Measurements from ENCODE around the gene OR13C5. TPM values are rescaled to one million over a fixed set of nuclear protein-coding genes. Genes with fewer than 3 reads are reported as not detected.
"Not testable (repeated sequence)": the region's sequence is repeated elsewhere in the genome, so short reads cannot be mapped to it uniquely, and the experiment has no call there.

The OR13C5 gene
- total and polyA plus RNA-seq, 10 donors: 0.70 TPM; not detected in 9

DNA sequence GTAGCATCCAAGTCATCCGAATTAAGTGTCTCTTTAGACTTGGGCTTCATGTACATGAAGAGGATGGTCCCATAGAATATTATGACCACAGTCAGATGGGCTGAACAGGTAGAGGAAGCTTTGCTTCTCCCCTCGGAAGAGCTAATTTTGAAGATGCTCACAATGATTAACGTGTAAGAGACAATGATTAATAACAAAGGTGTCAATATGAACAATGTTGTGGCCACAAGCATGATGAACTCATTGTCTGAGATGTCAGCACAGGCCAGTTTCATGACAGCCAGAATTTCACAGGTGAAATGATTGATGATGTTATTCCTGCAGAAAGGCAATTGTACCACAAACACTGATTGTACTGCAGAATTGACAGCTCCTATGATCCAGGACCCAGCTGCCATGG is 5.6 kb upstream of the OR13C5 start:
- H3K9me3 ChIP-seq: no peaks in the 10 kb centered on the region
- H3K4me3 ChIP-seq: no peak overlapping the region
- H3K4me1 ChIP-seq: no peaks in the 10 kb centered on the region
- WGBS, 5 donors: 70 to 83% (median 78%) methylated on average over 3 of the region's 3 CpGs
- TF ChIP-seq POLR2AphosphoS5 (IDR thresholded peaks at IDR 0.05) (no peak), POLR2A (IDR thresholded peaks at IDR 0.05) (no peak)
- TF ChIP-seq, protein P1, sequence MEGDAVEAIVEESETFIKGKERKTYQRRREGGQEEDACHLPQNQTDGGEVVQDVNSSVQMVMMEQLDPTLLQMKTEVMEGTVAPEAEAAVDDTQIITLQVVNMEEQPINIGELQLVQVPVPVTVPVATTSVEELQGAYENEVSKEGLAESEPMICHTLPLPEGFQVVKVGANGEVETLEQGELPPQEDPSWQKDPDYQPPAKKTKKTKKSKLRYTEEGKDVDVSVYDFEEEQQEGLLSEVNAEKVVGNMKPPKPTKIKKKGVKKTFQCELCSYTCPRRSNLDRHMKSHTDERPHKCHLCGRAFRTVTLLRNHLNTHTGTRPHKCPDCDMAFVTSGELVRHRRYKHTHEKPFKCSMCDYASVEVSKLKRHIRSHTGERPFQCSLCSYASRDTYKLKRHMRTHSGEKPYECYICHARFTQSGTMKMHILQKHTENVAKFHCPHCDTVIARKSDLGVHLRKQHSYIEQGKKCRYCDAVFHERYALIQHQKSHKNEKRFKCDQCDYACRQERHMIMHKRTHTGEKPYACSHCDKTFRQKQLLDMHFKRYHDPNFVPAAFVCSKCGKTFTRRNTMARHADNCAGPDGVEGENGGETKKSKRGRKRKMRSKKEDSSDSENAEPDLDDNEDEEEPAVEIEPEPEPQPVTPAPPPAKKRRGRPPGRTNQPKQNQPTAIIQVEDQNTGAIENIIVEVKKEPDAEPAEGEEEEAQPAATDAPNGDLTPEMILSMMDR (IDR thresholded peaks at IDR 0.05 in 8 of 11, conservative IDR thresholded peaks at IDR 0.05 in 3 of 11): no peak
- H3K36me3 ChIP-seq: no peaks in the 10 kb centered on the region
- intact Hi-C loops (cut with DNase I; ENCODE audit: low total_unique reads): no loop called here
- DNase-seq: no peak
- no peak overlapping the region for H3K27ac ChIP-seq
- no peaks in the 10 kb centered on the region for H3K27me3 ChIP-seq (replicated peaks in 1 of 7)

DNA sequence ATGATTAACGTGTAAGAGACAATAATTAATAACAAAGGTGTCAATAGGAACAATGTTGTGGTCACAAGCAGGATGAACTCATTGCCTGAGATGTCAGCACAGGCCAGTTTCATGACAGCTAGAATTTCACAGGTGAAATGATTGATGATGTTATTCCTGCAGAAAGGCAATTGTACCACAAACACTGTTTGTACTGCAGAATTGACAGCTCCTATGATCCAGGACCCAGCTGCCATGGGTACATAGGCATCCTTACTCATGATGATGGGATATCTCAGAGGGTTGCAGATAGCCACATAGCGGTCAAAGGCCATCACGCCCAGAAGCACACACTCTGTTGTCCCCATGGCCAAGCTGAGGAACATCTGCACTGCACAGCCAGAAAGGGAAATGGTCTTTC is 464 bp downstream of the OR13C5 start:
- H3K4me3 ChIP-seq; H3K27ac ChIP-seq; H3K4me1 ChIP-seq; H3K9me3 ChIP-seq; DNase-seq; H3K36me3 ChIP-seq; H3K27me3 ChIP-seq (replicated peaks in 1 of 7): not testable (repeated sequence)
- intact Hi-C loops (cut with DNase I; ENCODE audit: low total_unique reads): loop anchor here (10.0 kb wide), 1 partner anchor 54 kb away; no protein-coding TSS in a partner anchor
- 44 to 79% (median 65%) methylated on average over 1 to 3 of the region's 3 CpGs for WGBS, 5 donors

DNA sequence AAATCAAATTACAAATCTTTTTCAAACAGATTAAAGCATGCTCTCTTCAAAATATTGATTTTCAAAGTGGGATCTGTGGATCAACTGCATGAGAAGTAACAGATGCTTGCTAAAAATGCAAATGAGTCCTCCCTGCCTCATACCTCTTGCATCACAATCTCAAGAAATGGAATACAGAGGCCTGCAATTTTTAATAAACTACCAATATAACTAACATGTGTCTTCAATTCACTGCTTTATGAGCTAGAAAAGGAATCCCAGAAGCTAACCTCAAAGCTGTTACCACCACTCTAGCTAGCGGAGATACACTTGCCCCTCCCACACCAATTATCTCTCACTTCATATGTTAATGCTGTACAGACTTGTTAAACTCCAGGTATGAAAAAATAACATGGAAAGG is 9.6 kb downstream of the OR13C5 start:
- DNase-seq: no peak
- WGBS, 5 donors: 0 to 96% (median 46%) methylated on average over 1 of the region's 1 CpG
- Histone ChIP-seq H3K36me3 (no peaks in the 10 kb centered on the region), H3K27me3 (replicated peaks in 1 of 7) (no peaks in the 10 kb centered on the region), H3K9me3 (peaks cover 0 to 21% (median 2%) of the 10 kb centered on the region in 8 donors), H3K4me3 (no peak overlapping the region), H3K27ac (no peak overlapping the region), H3K4me1 (no peaks in the 10 kb centered on the region)
- intact Hi-C loops (cut with DNase I; ENCODE audit: low total_unique reads): loop anchor here (10.0 kb wide), 1 partner anchor 45 kb away; no protein-coding TSS in a partner anchor
- TF ChIP-seq POLR2A (IDR thresholded peaks at IDR 0.05) (no peak), POLR2AphosphoS5 (IDR thresholded peaks at IDR 0.05) (no peak)
- TF ChIP-seq, protein P1 (IDR thresholded peaks at IDR 0.05 in 8 of 11, conservative IDR thresholded peaks at IDR 0.05 in 3 of 11): no peak

DNA sequence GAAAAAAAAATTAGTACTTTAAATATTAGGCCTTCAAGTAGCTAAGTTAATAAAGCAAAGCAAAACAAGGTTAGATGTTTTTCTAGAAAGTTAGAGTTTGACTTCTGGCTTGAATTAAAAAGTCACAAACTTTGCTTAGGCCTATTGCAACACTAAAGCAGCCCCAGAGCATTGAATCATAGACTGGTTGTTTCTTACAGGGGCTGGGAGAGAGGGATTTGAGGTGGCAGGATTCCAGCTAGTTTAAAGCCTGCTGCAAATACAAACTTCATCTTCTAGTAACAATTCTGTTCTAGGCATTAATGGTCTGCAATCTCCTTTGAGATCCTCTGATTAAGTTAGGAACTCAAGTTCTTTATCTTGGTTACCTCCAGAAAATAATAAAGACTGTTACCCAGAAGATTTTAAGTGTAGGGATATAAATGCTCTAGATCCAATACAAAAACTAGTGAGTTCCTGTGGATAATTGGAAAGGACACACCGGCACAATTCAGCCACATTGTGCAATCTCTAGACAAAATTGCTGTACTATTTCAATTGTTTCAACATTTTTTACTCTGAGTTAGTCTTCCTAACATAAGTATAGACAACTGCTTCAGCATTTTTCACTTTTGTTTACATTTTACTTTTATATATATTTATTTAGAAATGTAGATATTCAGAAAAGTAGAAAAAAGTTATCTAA is 12.6 kb downstream of the OR13C5 start:
- intact Hi-C loops (cut with DNase I; ENCODE audit: low total_unique reads): no loop called here
- no peak overlapping the region for H3K4me3 ChIP-seq
- no peaks in the 10 kb centered on the region for H3K4me1 ChIP-seq
- no peaks in the 10 kb centered on the region for H3K27me3 ChIP-seq (replicated peaks in 1 of 7)
- no peaks in the 10 kb centered on the region for H3K9me3 ChIP-seq
- WGBS, 5 donors: 0 to 82% (median 66%) methylated on average over 1 of the region's 1 CpG
- TF ChIP-seq POLR2A (IDR thresholded peaks at IDR 0.05): no peak
- no peak for TF ChIP-seq POLR2AphosphoS5 (IDR thresholded peaks at IDR 0.05)
- TF ChIP-seq, protein P1 (IDR thresholded peaks at IDR 0.05 in 8 of 11, conservative IDR thresholded peaks at IDR 0.05 in 3 of 11): no peak
- no peak for DNase-seq
- H3K27ac ChIP-seq: no peak overlapping the region
- no peaks in the 10 kb centered on the region for H3K36me3 ChIP-seq
